HG03103 (cell line): ENCODE results near the gene JAZF1.

Experiments used
- ATAC-seq: cut with Tn5 transposase; IDR thresholded peaks from one replicate; pipeline ENCODE4 v1.9.1; 2021; ENCODE audit warnings: low read depth; ENCODE audit not compliant: unreplicated experiment

JAZF1 gene

GRCh38 chr7:28180364-28181147, at the start of gene JAZF1:
TSS of gene JAZF1 (minus strand) at chr7:28180795.
- ATAC-seq: no peak

- no peak for ATAC-seq
Observed at GRCh38 chr7:28230261-28230660, 49.7 kb upstream of the JAZF1 start.

GRCh38 chr7:28228396-28228795, 47.8 kb upstream of the JAZF1 start:
- no peak for ATAC-seq

- no peak for ATAC-seq
Observed at GRCh38 chr7:28226003-28226402, 45.4 kb upstream of the JAZF1 start.

GRCh38 chr7:28225576-28225975, 45.0 kb upstream of the JAZF1 start:
- no peak for ATAC-seq

- no peak for ATAC-seq
Observed at GRCh38 chr7:28224675-28225074, 44.1 kb upstream of the JAZF1 start.

- no peak for ATAC-seq
Observed at GRCh38 chr7:28224172-28224571, 43.6 kb upstream of the JAZF1 start.

GRCh38 chr7:28222636-28223035, 42.0 kb upstream of the JAZF1 start:
- ATAC-seq: no peak

GRCh38 chr7:28219793-28220192, 39.2 kb upstream of the JAZF1 start:
- no peak for ATAC-seq

GRCh38 chr7:28217143-28217542, 36.5 kb upstream of the JAZF1 start:
- ATAC-seq: no peak

GRCh38 chr7:28211006-28211405, 30.4 kb upstream of the JAZF1 start:
- ATAC-seq: no peak

- no peak for ATAC-seq
Observed at GRCh38 chr7:28208506-28208905, 27.9 kb upstream of the JAZF1 start.

- peak; percentile 82 for ATAC-seq
Observed at GRCh38 chr7:28207486-28208158, 27.0 kb upstream of the JAZF1 start.

GRCh38 chr7:28205506-28205905, 24.9 kb upstream of the JAZF1 start:
- ATAC-seq: no peak

GRCh38 chr7:28203508-28204240, 23.1 kb upstream of the JAZF1 start:
- no peak for ATAC-seq

GRCh38 chr7:28202222-28202621, 21.6 kb upstream of the JAZF1 start:
- ATAC-seq: no peak

- ATAC-seq: no peak
Observed at GRCh38 chr7:28201131-28201530, 20.5 kb upstream of the JAZF1 start.

- ATAC-seq: no peak
Observed at GRCh38 chr7:28200598-28200997, 20.0 kb upstream of the JAZF1 start.

GRCh38 chr7:28199021-28199510, 18.5 kb upstream of the JAZF1 start:
- ATAC-seq: no peak

GRCh38 chr7:28195910-28196620, 15.5 kb upstream of the JAZF1 start:
- no peak for ATAC-seq
